DMS 273 treated with DMSO at 0.1 percent for 48 hours (cell line): ENCODE measurements around the gene LRRN2.
A peak's percentile ranks its signal among the peaks of the same experiment; 100 is the strongest.

Experiments
- DNase-seq: peaks from one replicate; lab custom pipeline; 2025; lab: John Stamatoyannopoulos, UW

The LRRN2 gene

GRCh38 chr1:204600203-204600602 is 85.3 kb downstream of the LRRN2 start:
- no peak for DNase-seq

- no peak for DNase-seq
Observed at GRCh38 chr1:204599596-204599995, 85.9 kb downstream of the LRRN2 start.

- no peak for DNase-seq
Observed at GRCh38 chr1:204599098-204599497, 86.4 kb downstream of the LRRN2 start.

- no peak for DNase-seq
Observed at GRCh38 chr1:204598319-204598969, 87.1 kb downstream of the LRRN2 start.

- no peak for DNase-seq
Observed at GRCh38 chr1:204592246-204592948, 93.1 kb downstream of the LRRN2 start.

- DNase-seq, result no peak
Observed at GRCh38 chr1:204591473-204592090, 94.0 kb downstream of the LRRN2 start.

- DNase-seq, result no peak
Observed at GRCh38 chr1:204589409-204590038, 96.0 kb downstream of the LRRN2 start.

- DNase-seq, result no peak
Observed at GRCh38 chr1:204588826-204589225, 96.7 kb downstream of the LRRN2 start.

GRCh38 chr1:204587621-204588020 is 97.9 kb downstream of the LRRN2 start:
- peak; percentile 40 for DNase-seq

GRCh38 chr1:204584699-204585372 is 100.7 kb downstream of the LRRN2 start:
- no peak for DNase-seq

- no peak for DNase-seq
Observed at GRCh38 chr1:204583909-204584632, 101.5 kb downstream of the LRRN2 start.

- no peak for DNase-seq
Observed at GRCh38 chr1:204581759-204582158, 103.8 kb downstream of the LRRN2 start.

GRCh38 chr1:204580862-204581261 is 104.7 kb downstream of the LRRN2 start:
- DNase-seq, result no peak

GRCh38 chr1:204579681-204580080 is 105.9 kb downstream of the LRRN2 start:
- DNase-seq, result no peak

GRCh38 chr1:204578867-204579664 is 106.5 kb downstream of the LRRN2 start:
- no peak for DNase-seq

GRCh38 chr1:204577794-204578478 is 107.6 kb downstream of the LRRN2 start:
- no peak for DNase-seq

- no peak for DNase-seq
Observed at GRCh38 chr1:204576422-204576821, 109.1 kb downstream of the LRRN2 start.

- DNase-seq, result no peak
Observed at GRCh38 chr1:204575221-204576190, 110.0 kb downstream of the LRRN2 start.

GRCh38 chr1:204574865-204575163 is 110.7 kb downstream of the LRRN2 start:
- peak; percentile 64 for DNase-seq
